ENCODE results near the gene CAVIN1. TPM values are rescaled to one million over a fixed set of nuclear protein-coding genes. Genes with fewer than 3 reads are reported as not detected.
"Not testable (repeated sequence)": the region's sequence is repeated elsewhere in the genome, so short reads cannot be mapped to it uniquely, and the experiment has no call there.

CAVIN1 gene
- polyA plus RNA-seq, 3 donors = 30.4 to 517 (median 414) TPM

DNA sequence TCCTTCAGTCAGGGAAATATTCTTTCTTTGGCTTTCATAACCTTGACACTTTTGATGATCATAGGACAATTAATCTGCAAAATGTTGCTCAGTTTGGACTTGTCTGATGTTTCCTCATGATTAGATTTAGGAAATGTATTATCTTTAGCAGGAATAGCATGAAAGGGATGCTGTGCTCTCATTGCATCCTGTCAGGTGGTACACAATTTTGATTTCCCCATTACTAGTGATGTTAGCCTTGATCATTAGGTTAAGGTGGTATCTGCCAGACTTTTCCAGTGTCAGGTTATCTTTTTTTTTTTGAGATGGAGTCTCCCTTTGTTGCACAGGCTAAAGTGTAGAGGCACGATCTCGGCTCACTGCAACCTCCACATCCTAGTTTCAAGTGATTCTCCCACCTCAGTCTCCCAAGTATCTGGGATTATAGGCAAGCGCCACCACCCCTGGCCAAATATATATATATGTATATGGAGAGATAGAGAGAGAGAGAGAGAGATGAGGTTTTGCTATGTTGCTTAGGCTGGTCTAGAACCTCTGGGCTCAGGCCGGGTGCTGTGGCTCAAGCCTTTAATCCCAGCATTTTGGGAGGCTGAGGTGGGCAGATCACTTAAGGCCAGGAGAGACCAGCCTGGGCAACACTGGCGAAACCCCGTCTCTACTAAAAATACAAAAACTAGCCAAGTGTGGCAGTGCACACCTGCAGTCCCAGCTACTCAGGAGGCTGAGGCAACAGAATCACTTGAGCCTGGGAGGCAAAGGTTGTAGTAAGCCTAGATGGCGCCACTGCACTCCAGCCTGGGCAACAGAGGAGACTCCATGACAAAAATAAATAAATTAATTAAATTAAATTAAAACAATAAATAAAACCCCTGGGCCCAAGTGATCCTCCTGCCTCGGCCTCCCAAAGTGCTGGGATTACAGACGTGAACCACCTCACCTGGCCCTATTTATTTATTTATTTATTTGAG is 15.8 kb upstream of the CAVIN1 start:
- 87 to 89% (median 89%) methylated on average over 9 of the region's 9 CpGs for WGBS, 3 donors
- H3K27ac ChIP-seq (ENCODE audit: low read depth, low read length) = no peak overlapping the region

DNA sequence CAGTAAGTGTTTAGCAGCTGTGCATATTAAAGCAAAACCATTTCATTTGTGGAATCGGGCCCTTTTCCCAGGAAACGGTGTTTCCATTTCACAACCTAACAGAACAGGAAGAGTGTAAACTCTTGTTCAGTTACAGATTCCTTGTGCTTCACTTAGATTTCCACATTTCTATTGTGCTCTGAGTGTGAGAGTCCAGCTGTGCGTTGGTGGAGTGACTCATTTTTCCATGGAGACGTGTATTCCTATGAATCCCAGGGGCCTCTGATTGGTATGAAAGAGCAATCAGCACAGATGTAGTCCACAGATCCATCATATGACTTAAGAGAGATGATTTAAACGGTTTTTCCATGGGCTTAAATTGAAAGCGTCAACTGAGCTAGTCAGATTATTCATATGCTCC is 13.3 kb upstream of the CAVIN1 start:
- H3K27ac ChIP-seq (ENCODE audit: low read depth, low read length) = no peak overlapping the region
- WGBS, 3 donors = 22 to 73% (median 27%) methylated on average over 6 of the region's 6 CpGs

DNA sequence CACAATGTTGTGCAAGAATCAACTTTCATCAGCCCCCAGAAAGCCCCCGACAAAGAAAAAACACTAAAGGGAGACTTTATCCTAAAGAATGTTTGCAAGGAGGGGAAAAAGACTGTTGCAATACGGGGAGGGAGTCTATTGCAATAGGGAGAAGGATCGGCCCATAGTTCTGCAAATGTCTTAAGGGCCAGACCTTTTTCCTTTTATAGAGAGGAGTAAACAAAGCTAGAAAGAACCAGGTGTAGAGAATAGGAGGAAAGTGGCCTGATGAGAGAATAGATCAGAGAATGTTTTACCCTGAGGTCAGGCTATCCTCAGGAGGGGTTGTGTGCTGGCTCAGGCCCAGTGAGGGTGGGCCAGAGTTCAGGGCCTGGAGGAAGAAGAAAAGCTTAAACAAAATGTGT is 8.7 kb upstream of the CAVIN1 start:
- no peak overlapping the region for H3K27ac ChIP-seq (ENCODE audit: low read depth, low read length)
- WGBS, 3 donors = 8 to 68% (median 9%) methylated on average over 3 of the region's 3 CpGs

DNA sequence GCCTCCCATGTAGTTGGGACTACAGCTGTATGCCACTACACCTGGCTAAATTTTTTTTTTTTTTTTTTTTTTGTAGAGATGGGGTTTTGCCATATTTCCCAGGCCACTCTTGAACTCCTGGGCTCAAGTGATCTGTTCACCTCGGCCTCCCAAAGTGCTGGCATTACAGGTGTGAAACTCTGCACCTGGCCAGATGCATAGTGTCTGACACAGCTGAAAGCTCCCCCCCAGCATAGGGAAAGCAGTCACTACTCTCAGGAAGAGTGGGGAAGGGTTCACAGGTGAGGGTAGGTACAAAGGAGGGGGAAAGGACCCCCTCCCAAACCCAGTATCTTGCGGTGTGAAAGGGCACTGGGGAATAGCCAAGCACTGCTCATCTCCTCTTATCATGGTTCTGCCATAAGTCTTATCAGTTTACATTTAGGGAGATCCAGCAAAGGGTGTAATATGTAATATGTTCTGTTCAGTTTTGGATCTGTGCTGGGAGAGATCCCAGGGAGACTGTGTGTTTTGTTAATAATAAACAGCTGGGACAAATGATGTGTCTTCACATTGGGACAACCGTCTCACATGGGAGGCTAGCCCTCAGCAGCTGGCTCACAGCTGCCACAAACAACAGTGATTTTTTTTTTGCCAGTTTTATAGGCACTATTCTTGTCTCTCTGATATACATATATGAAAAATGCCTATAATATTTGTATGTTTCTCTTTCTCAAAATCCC is 6.8 kb upstream of the CAVIN1 start:
- WGBS, 3 donors = 38 to 67% (median 59%) methylated on average over 3 of the region's 3 CpGs
- H3K27ac ChIP-seq (ENCODE audit: low read depth, low read length) = no peak overlapping the region

DNA sequence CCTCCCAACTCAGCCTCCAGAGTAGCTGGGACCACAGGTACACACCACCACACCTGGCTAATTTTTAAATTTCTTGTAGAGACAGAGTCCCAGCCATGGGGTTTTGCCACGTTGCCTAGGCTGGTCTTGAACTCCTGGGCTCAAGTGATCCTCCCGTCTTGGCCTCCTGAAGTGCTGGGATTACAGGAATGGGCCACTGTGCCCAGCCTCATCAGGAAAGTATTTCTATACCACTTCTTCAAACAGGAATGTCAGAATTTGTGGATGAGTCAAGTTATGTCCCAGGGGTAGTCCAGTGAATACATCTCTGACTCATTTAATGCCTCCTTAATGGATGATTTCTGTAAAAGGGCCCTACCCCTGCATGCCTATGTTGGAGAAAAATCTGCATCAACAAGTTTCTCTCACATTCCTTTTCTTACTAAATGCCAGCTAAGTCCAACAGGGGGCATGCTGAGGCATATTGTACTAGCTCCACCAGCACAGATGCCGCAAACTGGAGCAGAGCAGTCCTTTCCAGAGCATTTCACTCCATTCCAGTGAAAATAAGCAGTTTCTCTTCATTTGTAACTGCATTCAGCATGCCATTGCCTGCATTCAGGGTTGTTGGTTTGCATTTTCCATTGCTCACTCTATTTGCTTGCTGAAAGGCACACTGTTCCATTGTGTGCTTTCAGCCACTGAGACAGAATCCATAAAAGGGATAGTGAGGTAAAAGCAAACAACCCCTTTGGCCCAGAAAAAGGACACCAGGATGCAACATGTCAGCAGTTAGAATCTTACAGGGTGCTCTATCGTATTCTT is 5.3 kb upstream of the CAVIN1 start:
- no peak overlapping the region for H3K27ac ChIP-seq (ENCODE audit: low read depth, low read length)
- 36 to 57% (median 39%) methylated on average over 4 of the region's 4 CpGs for WGBS, 3 donors

DNA sequence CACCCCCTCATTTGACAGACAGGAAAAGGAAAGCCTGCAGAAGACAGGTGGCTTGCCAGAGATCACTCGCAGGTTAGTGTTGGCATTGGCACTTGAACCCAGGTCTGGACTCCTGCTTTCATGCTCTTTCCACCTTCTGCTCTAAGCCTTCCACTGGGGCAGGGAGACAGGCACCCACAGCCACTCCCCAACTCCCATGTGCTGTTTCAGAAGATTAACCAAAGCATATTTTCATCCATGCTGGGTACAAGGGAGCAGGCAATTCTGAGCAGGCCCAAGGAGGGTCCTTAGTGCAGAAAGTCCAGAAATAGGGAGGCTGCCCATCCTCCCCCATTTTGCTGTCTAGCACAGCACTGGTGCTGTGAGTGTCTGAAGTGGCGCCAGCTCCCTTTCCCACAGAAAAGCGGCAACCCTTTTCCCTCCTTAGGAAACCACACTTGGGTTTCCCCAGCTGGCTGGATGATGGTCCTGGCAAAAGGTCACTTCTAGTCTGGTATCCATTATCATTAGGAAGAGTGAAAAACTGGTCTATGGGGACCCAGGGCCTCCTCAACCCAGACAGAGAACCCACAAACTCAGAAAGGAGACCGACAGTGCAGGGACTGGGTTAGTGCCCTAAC is 2.0 kb upstream of the CAVIN1 start:
- no peak overlapping the region for H3K27ac ChIP-seq (ENCODE audit: low read depth, low read length)
- WGBS, 3 donors = 48 to 89% (median 53%) methylated on average over 4 of the region's 4 CpGs

DNA sequence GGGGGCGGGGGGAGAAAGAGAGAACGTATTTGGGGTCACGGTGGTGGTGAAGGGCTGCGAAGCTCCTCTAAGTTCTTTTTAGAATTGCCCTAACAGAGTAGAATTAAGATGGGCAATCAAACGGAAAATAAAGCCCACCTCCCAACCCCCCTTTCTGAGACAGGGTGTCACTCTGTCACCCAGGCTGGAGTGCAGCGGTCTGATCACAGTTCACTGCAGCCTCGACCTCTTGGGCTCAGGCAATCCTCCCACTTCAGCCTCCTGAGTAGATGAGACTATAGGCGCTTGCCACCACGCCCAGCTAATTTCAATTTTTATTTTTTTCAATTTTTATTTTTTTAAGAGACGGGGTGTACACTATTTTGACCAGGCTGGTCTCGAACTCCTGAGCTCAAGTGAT is 710 bp upstream of the CAVIN1 start:
- 63 to 68% (median 67%) methylated on average over 11 of the region's 11 CpGs for WGBS, 3 donors
- H3K27ac ChIP-seq (ENCODE audit: low read depth, low read length) = no peak overlapping the region

DNA sequence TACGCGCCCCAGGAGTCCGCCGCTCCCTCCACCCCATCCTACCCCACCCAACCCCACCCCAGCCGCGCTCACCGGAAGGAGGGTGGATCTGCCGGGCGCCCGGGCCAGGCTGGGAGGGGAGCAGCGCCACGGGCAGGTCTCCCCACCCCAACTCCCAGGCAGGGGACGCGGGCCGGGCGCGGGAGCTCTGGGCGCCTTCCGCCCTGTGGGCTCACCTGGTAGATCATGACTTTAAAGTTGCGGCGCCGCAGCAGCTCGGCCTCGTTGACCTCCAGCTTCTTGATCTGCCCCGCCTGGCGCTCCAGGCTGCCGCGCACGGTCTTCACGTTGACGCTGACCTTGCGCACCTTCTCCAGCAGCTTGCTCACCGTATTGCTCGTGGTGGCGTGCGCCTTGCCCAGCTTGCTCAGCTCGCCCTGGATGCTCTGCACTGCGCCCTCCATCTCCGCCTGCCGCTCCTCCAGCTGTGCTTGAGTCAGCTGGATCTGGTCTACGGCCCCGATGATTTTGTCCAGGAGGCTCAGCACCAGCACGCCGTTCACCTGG is 571 bp downstream of the CAVIN1 start:
- 1% methylated on average over 32 to 44 of the region's 44 CpGs for WGBS, 3 donors
- peak overlapping the region; percentile 48 for H3K27ac ChIP-seq (ENCODE audit: low read depth, low read length)

DNA sequence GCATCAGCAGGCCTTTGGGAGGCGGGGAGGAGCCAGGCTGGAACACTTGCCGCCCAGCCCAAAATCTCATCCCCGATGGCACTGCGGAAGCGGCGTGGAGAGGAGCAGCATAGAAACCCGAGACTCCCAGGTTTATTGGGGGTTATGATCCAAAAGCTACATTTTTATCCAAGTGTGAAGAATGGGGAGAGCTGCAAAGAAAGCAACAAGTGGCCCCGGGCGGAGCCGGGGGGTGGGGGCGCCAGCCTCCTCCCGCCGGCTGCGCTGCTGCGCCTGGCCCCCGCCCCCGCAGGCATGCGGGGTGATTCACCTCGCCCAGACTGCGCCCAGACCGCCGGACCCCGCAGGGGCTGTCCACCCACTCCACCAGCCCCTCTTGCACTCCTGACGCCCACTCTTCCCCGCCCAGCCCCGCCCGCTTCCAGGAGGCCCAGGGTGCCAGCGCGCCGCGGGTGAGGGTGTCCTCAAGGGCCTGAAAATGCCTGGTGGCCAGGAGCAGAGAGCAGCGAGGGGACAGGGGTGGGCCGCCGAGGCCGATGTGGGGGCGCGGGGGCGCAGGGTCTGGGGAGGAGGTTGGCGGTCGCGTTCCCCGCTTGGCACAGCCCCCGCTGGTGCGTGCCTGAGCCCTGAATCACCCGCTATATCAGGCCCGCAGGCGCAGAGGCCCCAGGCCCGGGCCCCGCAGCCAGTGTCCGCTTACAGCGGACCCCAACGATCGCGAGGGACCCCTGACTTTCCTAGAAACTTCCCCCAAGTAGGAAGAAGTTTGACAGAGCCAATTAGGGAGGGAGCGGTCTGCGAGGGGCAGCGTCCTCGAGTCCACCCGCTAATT is 1.3 kb downstream of the CAVIN1 start:
- 1 to 26% (median 2%) methylated on average over 57 to 59 of the region's 59 CpGs for WGBS, 3 donors

DNA sequence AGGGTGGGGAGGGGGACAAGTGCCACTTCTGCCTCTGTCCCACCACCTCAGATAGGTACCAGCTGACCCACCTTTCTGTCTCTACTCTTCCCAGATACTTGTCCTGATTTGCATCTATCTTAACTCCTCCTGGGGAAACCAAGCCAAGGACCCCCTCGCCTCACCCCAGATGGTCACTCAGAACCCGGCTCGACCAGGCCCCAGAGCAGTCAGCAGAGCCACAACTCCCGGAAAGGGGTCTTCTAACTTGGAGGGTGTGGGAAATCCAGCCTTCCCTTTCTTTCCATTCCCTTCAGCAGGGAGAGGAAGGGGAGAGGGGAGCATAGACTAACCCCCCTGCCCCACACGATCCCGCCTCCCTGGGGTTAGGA is 1.9 kb downstream of the CAVIN1 start:
- 11 to 58% (median 14%) methylated on average over 6 of the region's 6 CpGs for WGBS, 3 donors
- H3K27ac ChIP-seq (ENCODE audit: low read depth, low read length) = peak overlapping the region; percentile 31

More for the DNA sequence above, 1.3 kb downstream of the CAVIN1 start:
- peak overlapping the region; percentile 48 for H3K27ac ChIP-seq (ENCODE audit: low read depth, low read length)

DNA sequence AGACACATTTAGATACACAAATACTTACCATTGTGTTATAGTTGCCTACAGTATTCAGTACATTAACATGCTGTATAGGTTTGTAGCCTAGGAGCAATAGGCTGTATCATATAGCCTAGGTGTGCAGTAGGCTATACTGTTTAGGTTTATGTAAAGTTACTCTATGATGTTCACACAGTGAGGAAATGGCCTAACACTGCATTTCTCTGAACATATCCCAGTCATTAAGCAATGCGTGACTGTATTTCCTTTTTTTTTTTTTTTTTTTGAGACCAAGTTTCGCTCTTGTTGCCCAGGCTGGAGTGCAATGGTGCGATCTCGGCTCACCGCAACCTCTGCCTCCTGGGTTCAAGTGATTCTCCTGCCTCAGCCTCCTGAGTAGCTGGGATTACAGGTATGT is 5.1 kb downstream of the CAVIN1 start:
- WGBS, 3 donors = 41 to 84% (median 44%) methylated on average over 4 to 5 of the region's 5 CpGs
- H3K27ac ChIP-seq (ENCODE audit: low read depth, low read length) = not testable (repeated sequence)

DNA sequence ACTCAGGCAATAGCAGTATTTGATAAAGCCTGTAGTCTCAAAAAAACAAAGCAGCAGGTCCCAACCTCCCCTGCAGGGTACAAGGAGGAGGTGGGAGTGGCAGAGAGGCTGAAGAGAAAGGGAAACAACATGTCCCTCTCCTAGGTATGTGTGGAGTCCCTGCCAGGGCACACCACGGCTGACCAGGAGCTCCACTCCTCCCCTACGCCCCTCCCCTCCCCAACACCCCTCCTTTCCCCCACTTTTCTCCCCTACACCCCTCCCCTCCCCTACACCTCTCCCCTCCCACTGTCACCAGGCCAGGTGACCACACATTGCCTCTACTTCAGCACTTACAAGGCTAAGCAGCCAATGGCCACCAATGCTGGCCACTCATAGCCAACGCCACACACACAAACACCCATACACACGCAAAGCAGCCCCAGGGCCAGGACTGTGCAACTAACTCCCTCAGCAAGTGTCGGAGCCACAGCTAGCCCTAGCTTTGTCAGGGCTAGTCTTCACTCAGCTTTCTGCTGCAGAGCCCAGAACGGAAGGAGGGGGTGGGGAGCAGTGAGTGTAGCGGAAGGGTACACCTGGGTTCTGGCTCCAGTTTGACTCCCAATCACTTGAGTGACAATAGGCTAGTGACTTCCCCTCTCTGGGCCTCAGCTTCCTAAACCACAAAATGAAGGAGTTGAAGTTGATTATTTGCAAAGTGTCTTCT is 8.2 kb downstream of the CAVIN1 start:
- H3K27ac ChIP-seq (ENCODE audit: low read depth, low read length) = no peak overlapping the region
- 29 to 72% (median 39%) methylated on average over 7 of the region's 7 CpGs for WGBS, 3 donors

DNA sequence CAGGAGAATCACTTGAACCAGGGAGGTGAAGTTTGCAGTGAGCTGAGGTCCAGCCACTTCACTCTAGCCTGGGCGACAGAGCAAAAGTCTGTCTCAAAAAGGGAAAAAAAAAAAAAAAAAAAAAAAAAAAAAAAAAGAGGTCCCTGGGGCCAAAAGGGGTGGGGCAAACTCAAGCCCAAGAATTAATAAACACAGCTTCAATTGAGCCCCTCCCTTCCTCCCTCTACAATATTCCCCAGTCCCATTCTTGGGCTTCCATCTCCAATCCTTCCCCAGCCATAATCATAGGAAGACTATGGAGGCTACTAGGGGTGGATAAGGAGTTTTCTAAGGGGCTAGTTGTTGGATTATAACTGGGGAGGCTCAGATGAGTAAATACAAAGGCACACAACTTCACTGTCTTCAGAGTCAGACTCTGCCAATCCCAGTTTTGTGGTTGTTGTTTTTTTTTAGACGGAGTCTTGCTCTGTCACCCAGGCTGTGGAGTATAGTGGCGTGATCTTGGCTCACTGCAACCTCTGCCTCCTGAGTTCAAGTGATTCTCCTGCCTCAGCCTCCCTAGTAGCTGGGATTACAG is 9.5 kb downstream of the CAVIN1 start:
- 59 to 95% (median 61%) methylated on average over 3 of the region's 3 CpGs for WGBS, 3 donors
- H3K27ac ChIP-seq (ENCODE audit: low read depth, low read length) = no peak overlapping the region

DNA sequence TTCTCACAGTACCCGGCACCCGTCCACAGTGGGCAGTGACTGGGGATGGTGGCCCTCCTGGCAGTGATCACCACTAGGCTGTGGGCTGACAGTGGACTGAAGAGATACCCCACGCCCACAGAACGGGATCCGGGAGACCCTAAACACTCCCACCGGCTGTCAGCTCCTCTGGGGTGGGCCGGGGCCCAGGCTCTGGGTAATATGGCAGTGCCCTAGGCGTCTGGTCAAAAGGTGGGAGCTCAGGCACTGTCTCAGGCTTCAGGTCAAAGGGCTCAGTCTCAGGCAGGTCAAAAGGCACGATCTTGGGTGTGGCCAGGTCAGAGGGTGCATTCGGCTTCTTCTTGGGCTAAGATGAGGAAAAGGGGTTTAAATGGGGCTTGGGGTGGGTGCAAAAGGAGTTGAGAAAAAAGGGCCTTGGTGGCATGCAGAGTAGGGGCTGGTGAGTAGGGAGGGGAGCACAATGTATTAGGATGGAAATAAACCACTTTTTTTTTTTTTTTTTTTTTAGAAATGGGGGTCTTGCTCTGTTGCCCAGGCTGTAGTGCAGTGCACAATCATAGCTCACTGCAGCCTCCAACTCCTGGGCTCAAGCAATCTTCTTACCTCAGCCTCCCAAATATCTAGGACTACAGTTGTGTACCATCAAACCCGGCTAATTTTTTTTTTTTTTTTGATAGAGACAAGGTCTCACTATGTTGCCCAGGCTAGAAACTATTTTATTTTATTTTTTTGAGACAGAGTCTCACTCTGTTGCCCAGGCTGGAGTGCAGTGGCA is 11.0 kb downstream of the CAVIN1 start:
- no peak overlapping the region for H3K27ac ChIP-seq (ENCODE audit: low read depth, low read length)
- WGBS, 3 donors = 50 to 80% (median 58%) methylated on average over 10 to 11 of the region's 11 CpGs

DNA sequence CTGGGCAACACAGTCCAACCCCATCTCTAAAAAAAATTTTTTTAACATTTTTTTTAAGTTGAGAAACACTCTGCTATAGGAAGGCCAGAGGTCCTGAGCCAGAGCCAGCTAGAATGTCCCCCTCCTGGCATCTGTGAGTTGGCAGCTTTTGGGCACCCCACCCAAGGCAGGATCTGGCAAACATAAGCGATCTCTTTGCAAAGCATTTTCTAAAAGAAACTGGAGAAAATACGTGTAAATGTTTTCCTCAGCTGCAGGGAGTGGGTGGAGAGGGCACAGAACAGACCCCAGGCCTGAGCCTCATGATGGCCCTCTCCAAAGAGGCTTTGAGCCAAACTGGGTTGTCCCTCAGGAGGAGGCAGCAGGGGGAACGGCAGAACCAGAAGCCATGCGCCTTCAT is 11.7 kb downstream of the CAVIN1 start:
- H3K27ac ChIP-seq (ENCODE audit: low read depth, low read length) = no peak overlapping the region
- WGBS, 3 donors = 28 to 74% (median 31%) methylated on average over 4 of the region's 4 CpGs

DNA sequence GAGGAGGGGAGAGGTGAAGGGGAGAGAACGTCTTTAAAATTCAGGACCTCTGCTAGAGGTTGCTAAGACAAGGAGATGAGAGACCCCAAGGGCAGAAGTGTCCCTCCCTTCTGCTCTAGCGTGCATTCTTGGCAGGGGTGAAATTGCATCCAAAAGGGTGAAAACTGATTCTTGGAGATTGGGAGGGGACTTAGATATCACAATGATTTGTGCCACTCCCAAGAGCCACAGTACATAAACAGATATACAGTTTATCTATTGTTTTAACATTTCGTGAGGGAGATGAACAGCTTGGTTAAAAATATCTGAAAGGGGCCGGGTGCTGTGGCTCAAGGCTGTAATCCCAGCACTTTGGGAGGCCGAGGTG is 12.8 kb downstream of the CAVIN1 start:
- 57 to 85% (median 58%) methylated on average over 5 of the region's 5 CpGs for WGBS, 3 donors
- H3K27ac ChIP-seq (ENCODE audit: low read depth, low read length) = peak overlapping the region; percentile 78

Measured in adipose tissue (tissue), 3 donors.